ENCODE measurements around the gene PODNL1.

Gene PODNL1

GRCh38 chr19:13935765-13936510 lies 2.3 kb downstream of the PODNL1 start:
- TF ChIP-seq CTCF (IDR thresholded peaks at IDR 0.05; ENCODE audit: unreplicated experiment in 3 of 3), result no peak
- Mint-ChIP-seq H3K36me3 (ENCODE audit: low read depth) (no peaks in the 10 kb centered on the region), H3K4me1 (peaks cover 5% of the 10 kb centered on the region), H3K9me3 (no peaks in the 10 kb centered on the region), H3K27ac (no peak overlapping the region), H3K4me3 (peak overlapping the region in 1 of 3 experiments; percentile 11), H3K27me3 (ENCODE audit: low read depth) (peaks cover 13% of the 10 kb centered on the region)

- Mint-ChIP-seq H3K27ac (peak overlapping the region in 1 of 3 experiments; percentile 46), H3K4me3 (peak overlapping the region in 1 of 3 experiments; percentile 16), H3K27me3 (ENCODE audit: low read depth) (peaks cover 9% of the 10 kb centered on the region), H3K4me1 (peaks cover 5% of the 10 kb centered on the region), H3K36me3 (ENCODE audit: low read depth) (no peaks in the 10 kb centered on the region), H3K9me3 (no peaks in the 10 kb centered on the region)
- no peak for TF ChIP-seq CTCF (IDR thresholded peaks at IDR 0.05; ENCODE audit: unreplicated experiment in 3 of 3)
Measured at GRCh38 chr19:13934785-13935109, 3.5 kb downstream of the PODNL1 start.

- H3K27ac Mint-ChIP-seq, result no peak overlapping the region
- H3K27me3 Mint-ChIP-seq (ENCODE audit: low read depth), result peaks cover 5% of the 10 kb centered on the region
- H3K4me3 Mint-ChIP-seq, result no peak overlapping the region
- H3K4me1 Mint-ChIP-seq, result peaks cover 5% of the 10 kb centered on the region
- no peaks in the 10 kb centered on the region for H3K9me3 Mint-ChIP-seq
- H3K36me3 Mint-ChIP-seq (ENCODE audit: low read depth), result peaks cover 6% of the 10 kb centered on the region
- TF ChIP-seq CTCF (IDR thresholded peaks at IDR 0.05; ENCODE audit: unreplicated experiment in 3 of 3), result no peak
Measured at GRCh38 chr19:13932911-13933393, 5.3 kb downstream of the PODNL1 start.

- Mint-ChIP-seq H3K27ac (no peak overlapping the region), H3K4me3 (no peak overlapping the region), H3K9me3 (no peaks in the 10 kb centered on the region), H3K36me3 (ENCODE audit: low read depth) (peaks cover 8% of the 10 kb centered on the region), H3K27me3 (ENCODE audit: low read depth) (peaks cover under 1% of the 10 kb centered on the region), H3K4me1 (peaks cover 5% of the 10 kb centered on the region)
- no peak for TF ChIP-seq CTCF (IDR thresholded peaks at IDR 0.05; ENCODE audit: unreplicated experiment in 3 of 3)
Measured at GRCh38 chr19:13932149-13932637, 6.0 kb downstream of the PODNL1 start.

- Mint-ChIP-seq H3K27me3 (ENCODE audit: low read depth) (no peaks in the 10 kb centered on the region), H3K4me3 (no peak overlapping the region), H3K36me3 (ENCODE audit: low read depth) (peaks cover 14% of the 10 kb centered on the region), H3K27ac (no peak overlapping the region), H3K9me3 (no peaks in the 10 kb centered on the region), H3K4me1 (peaks cover 5% of the 10 kb centered on the region)
- TF ChIP-seq CTCF (IDR thresholded peaks at IDR 0.05; ENCODE audit: unreplicated experiment in 3 of 3), result no peak
Measured at GRCh38 chr19:13931391-13932148, 6.6 kb downstream of the PODNL1 start.
